ENCODE results near the gene ATP1A1. TPM values are rescaled to one million over a fixed set of nuclear protein-coding genes. Genes with fewer than 3 reads are reported as not detected.
A peak's percentile ranks its signal among the peaks of the same experiment; 100 is the strongest.

Gene ATP1A1
- total and polyA plus RNA-seq, 9 of the 15 experiments (the other 6 are each of a cell fraction or from before 2014, with no cell fraction given) = 99.3 to 513 (median 234) TPM

GRCh38 chr1:116377541-116378529 lies 4.8 kb downstream of the ATP1A1 start (continued):
- TF ChIP-seq ARID1B (IDR thresholded peaks at IDR 0.05) (peak; percentile 35), KLF10 (CRISPR knock-in tag; IDR thresholded peaks at IDR 0.05) (no peak), MCM3 (IDR thresholded peaks at IDR 0.05) (no peak), FOXK2 (conservative IDR thresholded peaks at IDR 0.05 in 1 of 2, IDR thresholded peaks at IDR 0.05 in 1 of 2; ENCODE audit: low read depth in 2 of 2) (0 out of 4 replicates have a peak, but pooled peaks of 1 of the 2 experiments have one; percentile 22), MTA1 (IDR thresholded peaks at IDR 0.05; ENCODE audit: borderline replicate concordance) (no peak), ZNF124 (CRISPR knock-in tag; IDR thresholded peaks at IDR 0.05) (no peak), ZNF76 (CRISPR knock-in tag; IDR thresholded peaks at IDR 0.05; ENCODE audit: borderline replicate concordance) (no peak), KDM5B (IDR thresholded peaks at IDR 0.05; ENCODE audit: insufficient replicate concordance, low read depth, low read length) (no peak), ZNF764 (CRISPR knock-in tag; IDR thresholded peaks at IDR 0.05; ENCODE audit: low read depth) (no peak), RBM15 (IDR thresholded peaks at IDR 0.05; ENCODE audit: insufficient read depth, low read length) (no peak), NCOA1 (IDR thresholded peaks at IDR 0.05; ENCODE audit: low read depth) (no peak), MTF1 (CRISPR knock-in tag; IDR thresholded peaks at IDR 0.05; ENCODE audit: borderline replicate concordance) (no peak), TFE3 (CRISPR knock-in tag; IDR thresholded peaks at IDR 0.05) (peak; percentile 35; the same call in 1 of the 2 replicates), FOXP1 (CRISPR knock-in tag; IDR thresholded peaks at IDR 0.05) (no peak)
- TF ChIP-seq, protein P1, sequence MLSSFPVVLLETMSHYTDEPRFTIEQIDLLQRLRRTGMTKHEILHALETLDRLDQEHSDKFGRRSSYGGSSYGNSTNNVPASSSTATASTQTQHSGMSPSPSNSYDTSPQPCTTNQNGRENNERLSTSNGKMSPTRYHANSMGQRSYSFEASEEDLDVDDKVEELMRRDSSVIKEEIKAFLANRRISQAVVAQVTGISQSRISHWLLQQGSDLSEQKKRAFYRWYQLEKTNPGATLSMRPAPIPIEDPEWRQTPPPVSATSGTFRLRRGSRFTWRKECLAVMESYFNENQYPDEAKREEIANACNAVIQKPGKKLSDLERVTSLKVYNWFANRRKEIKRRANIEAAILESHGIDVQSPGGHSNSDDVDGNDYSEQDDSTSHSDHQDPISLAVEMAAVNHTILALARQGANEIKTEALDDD (IDR thresholded peaks at IDR 0.05) = peak; percentile 79
